Sigmoid colon (tissue), 3 donors: ENCODE results near the gene ALDH1A1.

Experiments
- CTCF ChIP-seq, 4 experiments: fragments of 450-650 bp in 3 of 4; fragments of 200-600 bp in 1 of 4; IDR thresholded peaks; one replicate each; pipeline ENCODE4 v1.5.1; 2016 to 2019; ENCODE audit warnings: antibody characterized with exemption in 4 of 4, mild to moderate bottlenecking in 3 of 4, moderate library complexity in 2 of 4
- POLR2A ChIP-seq, 2 donors: fragments of 450-650 bp; IDR thresholded peaks; one replicate each; pipeline ENCODE4 v1.6.1; 2016; ENCODE audit warnings: antibody characterized with exemption in 2 of 2, mild to moderate bottlenecking in 2 of 2, moderate library complexity in 2 of 2

GRCh38 chr9:72882117-72882775, 70.6 kb downstream of the ALDH1A1 start:
- TF ChIP-seq CTCF (IDR thresholded peaks at IDR 0.05) (no peak), POLR2A (IDR thresholded peaks at IDR 0.05) (no peak)
